HUES48 (cell line): ENCODE results near the gene RTRAF.

Source experiments
- H3K27ac ChIP-seq: one replicate; pipeline ENCODE4 v1.7.0; 2013; ENCODE audit warnings: low read depth, low read length, inconsistent platforms
- H3K27me3 ChIP-seq: 2 replicates; pipeline ENCODE4 v1.6.1; 2013; ENCODE audit warnings: mild to moderate bottlenecking, low read length; ENCODE audit not compliant: control insufficient read depth, insufficient read depth
- H3K36me3 ChIP-seq: 2 replicates; pipeline ENCODE4 v1.6.1; 2013; ENCODE audit warnings: low read length; ENCODE audit not compliant: control insufficient read depth, insufficient read depth
- H3K4me1 ChIP-seq: 2 replicates; pipeline ENCODE4 v1.6.1; 2013; ENCODE audit warnings: mild to moderate bottlenecking, low read length; ENCODE audit not compliant: control insufficient read depth, insufficient read depth
- H3K4me3 ChIP-seq: 2 replicates; pipeline ENCODE4 v1.5.1; 2013; ENCODE audit warnings: mild to moderate bottlenecking, low read depth, low read length
- H3K9ac ChIP-seq: 2 replicates; pipeline ENCODE4 v1.6.1; 2013; ENCODE audit warnings: mild to moderate bottlenecking, low read depth, low read length, moderate library complexity
- H3K9me3 ChIP-seq: 2 replicates; pipeline ENCODE4 v1.6.1; 2013; ENCODE audit warnings: low read length; ENCODE audit not compliant: control insufficient read depth, insufficient read depth

RTRAF gene

DNA sequence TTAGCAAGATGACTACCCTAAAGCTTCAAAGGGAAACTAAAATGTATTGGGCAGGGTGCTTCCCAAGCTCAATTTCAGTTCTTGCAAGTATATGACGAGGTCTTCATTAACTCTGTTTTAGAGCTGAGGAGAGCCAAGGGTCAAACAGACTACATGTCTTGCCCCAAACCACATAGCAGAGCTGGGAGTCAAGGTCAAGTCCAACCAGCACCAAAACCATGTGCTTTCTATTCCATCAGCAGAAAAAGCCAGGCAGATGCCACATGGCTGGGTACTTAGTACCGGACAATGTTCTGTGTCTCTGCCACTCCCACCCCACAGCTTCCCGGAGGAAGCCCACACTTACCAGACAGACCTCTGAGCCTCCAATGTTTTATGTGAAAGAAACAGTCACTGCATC, 61.9 kb downstream of the RTRAF start:
- Histone ChIP-seq H3K9me3 (no peaks in the 10 kb centered on the region), H3K36me3 (no peaks in the 10 kb centered on the region), H3K4me3 (no peak overlapping the region), H3K27ac (no peak overlapping the region), H3K27me3 (no peaks in the 10 kb centered on the region), H3K9ac (no peak overlapping the region), H3K4me1 (no peaks in the 10 kb centered on the region)

DNA sequence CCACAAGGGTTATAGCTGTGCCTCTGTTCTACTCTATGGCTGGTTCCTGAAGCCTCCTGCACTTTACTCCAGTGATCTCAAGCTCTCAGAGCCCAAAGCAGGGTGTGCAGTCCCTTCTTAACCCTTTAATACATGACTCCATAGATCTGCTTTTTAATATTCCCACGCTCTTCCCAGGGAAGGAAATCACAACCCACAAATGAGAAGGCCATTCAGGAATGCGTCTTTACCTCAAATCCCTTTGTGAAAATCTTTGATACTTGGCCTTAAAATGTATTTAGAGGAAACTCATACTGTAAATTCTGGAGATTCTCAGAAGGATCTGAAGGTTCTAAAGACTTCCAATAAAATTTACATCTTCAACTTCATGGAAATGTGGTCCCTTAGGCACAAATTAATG, 62.5 kb downstream of the RTRAF start:
- no peaks in the 10 kb centered on the region for H3K9me3 ChIP-seq
- no peaks in the 10 kb centered on the region for H3K27me3 ChIP-seq
- H3K27ac ChIP-seq = no peak overlapping the region
- no peaks in the 10 kb centered on the region for H3K36me3 ChIP-seq
- no peaks in the 10 kb centered on the region for H3K4me1 ChIP-seq
- no peak overlapping the region for H3K9ac ChIP-seq
- no peak overlapping the region for H3K4me3 ChIP-seq

DNA sequence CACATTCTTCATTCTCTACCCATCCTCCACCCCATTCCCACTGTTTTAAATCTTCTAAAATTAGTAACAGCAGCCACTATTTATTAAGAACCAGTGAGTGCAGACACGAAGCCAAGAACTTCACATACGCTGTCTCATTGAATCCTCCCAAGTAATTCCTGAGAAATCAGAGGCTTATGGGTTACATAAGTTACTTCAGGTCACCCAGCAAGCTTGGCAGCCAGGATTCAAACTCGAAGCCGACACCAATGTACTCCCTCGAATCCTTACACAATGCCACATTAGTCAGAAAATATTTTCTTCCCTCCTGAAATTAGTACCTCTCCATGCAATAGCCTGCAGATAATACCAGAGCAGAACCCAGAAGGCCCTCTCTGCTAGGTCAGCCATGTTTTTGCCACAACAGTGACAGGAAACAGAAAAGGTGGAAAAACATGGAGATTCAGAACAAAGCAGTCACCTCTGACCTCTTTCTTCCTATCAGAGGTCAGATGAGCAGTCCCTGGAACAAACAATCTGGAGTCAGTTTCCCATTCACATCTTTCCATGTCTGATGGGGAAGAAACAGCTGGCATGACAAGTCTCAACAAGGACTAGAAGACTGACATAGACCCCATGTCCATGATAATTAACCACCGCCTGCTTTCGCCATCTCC, 63.1 kb downstream of the RTRAF start:
- no peaks in the 10 kb centered on the region for H3K36me3 ChIP-seq
- no peaks in the 10 kb centered on the region for H3K27me3 ChIP-seq
- no peak overlapping the region for H3K9ac ChIP-seq
- H3K27ac ChIP-seq = no peak overlapping the region
- no peaks in the 10 kb centered on the region for H3K4me1 ChIP-seq
- no peaks in the 10 kb centered on the region for H3K9me3 ChIP-seq
- H3K4me3 ChIP-seq = no peak overlapping the region

DNA sequence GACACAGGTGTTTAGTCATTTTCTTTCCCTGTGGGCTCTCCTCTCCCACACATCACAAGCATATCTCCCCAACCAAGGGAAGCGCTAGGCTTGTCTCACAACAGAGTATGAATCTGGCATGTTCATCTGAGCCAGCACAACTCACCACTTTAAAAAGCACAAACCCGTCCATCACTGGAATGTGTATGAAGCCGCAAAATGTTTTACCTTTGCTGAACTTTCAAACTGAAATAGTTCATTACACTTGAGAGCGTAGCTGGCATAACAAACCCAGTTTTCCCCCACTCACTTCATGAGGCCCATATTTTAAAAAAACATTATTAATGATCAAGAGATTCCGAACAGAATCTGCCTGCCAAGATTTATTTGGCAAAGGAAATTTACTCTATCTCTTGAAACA, 63.7 kb downstream of the RTRAF start:
- Histone ChIP-seq H3K27me3 (no peaks in the 10 kb centered on the region), H3K4me3 (no peak overlapping the region), H3K9me3 (no peaks in the 10 kb centered on the region), H3K36me3 (no peaks in the 10 kb centered on the region), H3K27ac (no peak overlapping the region), H3K9ac (no peak overlapping the region), H3K4me1 (no peaks in the 10 kb centered on the region)

DNA sequence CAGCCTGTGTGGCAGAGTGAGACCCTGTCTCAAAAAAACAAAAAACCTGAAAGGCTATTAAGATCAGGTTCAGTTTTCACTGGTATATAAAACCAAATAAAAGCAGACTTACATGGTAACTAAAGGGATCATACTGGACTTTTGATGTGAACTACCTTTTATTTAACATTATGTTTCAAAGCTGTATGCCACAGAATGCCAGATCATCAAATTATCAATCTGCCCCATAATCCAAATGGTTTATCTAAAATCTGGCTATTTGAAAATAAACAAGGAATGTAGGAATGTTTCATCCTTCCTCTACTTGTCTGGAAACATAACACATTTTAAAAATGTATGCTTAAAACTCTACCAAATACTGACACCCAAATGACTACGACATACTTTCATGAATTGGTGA, 65.3 kb downstream of the RTRAF start:
- H3K36me3 ChIP-seq = no peaks in the 10 kb centered on the region
- no peak overlapping the region for H3K9ac ChIP-seq
- no peaks in the 10 kb centered on the region for H3K4me1 ChIP-seq
- no peak overlapping the region for H3K27ac ChIP-seq
- no peaks in the 10 kb centered on the region; the same call in 1 of the 2 replicates for H3K27me3 ChIP-seq
- H3K4me3 ChIP-seq = no peak overlapping the region
- H3K9me3 ChIP-seq = no peaks in the 10 kb centered on the region

DNA sequence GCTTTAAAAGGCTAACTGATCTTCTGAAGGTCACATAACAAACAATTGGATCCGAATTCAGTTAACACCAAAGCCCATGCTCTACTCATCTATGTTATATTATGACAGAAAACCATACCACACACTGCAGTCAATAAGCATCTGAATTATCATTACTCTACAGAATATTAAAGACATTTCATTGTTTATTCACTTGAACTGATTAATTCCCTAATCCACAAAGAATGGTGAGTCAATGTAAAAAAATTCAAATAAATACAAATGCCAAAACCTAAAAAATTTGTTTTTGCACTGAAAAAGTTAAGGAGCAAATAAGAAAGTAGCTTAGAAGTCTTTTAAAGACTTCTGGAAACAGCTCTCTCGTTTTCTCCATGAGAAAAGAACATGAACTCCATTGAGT, 65.8 kb downstream of the RTRAF start:
- Histone ChIP-seq H3K36me3 (no peaks in the 10 kb centered on the region), H3K27ac (no peak overlapping the region), H3K4me1 (no peaks in the 10 kb centered on the region)

DNA sequence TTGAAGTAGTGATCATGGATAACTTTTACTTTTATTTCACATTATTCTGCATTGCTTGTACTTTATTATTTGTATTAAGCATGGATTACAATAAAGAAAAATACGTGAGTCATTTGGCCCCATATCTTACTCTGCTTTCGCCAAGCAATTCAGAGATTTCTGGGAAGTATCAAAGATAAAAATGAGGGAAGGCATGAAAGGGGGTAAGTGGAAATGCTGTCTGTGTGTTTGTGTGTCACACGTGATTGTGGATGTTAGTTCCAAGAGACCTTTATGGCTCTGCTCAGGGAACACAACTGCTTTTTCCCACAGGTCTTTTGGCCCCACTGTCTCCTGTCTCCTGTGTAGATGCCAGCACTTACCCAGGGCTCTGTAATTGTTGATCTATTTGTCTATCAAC, 69.0 kb downstream of the RTRAF start:
- Histone ChIP-seq H3K9ac (no peak overlapping the region), H3K27ac (no peak overlapping the region), H3K27me3 (peaks cover 15% of the 10 kb centered on the region; the same call in 1 of the 2 replicates), H3K9me3 (no peaks in the 10 kb centered on the region), H3K4me1 (peaks cover 11% of the 10 kb centered on the region), H3K4me3 (no peak overlapping the region), H3K36me3 (no peaks in the 10 kb centered on the region)

More for the DNA sequence above, 65.8 kb downstream of the RTRAF start:
- Histone ChIP-seq H3K27me3 (no peaks in the 10 kb centered on the region; the same call in 1 of the 2 replicates), H3K9ac (no peak overlapping the region), H3K9me3 (no peaks in the 10 kb centered on the region), H3K4me3 (no peak overlapping the region)

DNA sequence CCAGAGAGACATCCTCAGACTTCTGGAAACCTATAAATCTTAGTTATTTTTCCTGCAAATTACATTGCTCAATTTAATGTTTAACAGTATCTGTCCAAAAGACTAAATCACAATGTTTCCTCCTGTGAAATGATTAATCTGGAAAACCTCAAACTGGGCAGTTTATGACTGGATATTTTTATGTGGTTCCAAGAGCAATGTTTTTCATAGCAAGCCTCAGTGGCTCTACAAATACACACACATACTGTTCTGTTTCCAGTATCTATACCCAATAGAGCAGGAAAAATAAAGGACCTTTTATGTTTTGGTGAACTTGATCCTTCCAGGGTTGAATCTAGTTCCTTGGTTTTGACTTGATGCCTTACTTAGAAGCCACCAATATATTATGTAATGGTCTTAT, 70.3 kb downstream of the RTRAF start:
- Histone ChIP-seq H3K4me3 (no peak overlapping the region), H3K27ac (no peak overlapping the region), H3K36me3 (no peaks in the 10 kb centered on the region), H3K4me1 (peaks cover 11% of the 10 kb centered on the region), H3K9ac (no peak overlapping the region), H3K27me3 (peaks cover 15% of the 10 kb centered on the region; the same call in 1 of the 2 replicates), H3K9me3 (no peaks in the 10 kb centered on the region)

DNA sequence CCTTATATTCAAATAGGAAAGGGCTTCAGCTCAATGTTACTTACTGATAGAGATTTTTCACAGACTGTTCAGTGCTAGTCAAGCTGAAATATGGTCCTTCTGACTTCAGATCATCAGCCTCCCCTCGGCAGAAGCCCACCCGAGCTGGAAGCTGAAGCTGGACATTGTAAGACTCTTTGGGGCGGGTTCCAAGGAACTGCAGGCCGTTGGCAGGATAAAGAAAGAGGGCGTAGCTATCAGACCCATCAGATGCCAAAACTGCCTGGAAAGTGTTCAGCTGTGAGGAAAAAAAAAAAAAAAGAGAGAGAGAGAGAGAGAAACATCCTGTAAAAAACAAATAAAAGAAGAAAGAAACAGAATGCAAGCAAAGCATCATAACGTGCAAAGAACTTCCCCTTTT, 70.7 kb downstream of the RTRAF start:
- Histone ChIP-seq H3K27me3 (peaks cover 15% of the 10 kb centered on the region; the same call in 1 of the 2 replicates), H3K27ac (no peak overlapping the region), H3K9ac (no peak overlapping the region), H3K4me1 (peaks cover 11% of the 10 kb centered on the region), H3K36me3 (no peaks in the 10 kb centered on the region), H3K4me3 (no peak overlapping the region), H3K9me3 (no peaks in the 10 kb centered on the region)
